NT2/D1 (cell line): ENCODE results near the gene COL6A2.

Experiments used
- DNase-seq: peaks from one replicate; pipeline ENCODE4 v3.0.0-alpha.2; 2011; ENCODE audit warnings: low read depth, low spot score
- H3K27me3 ChIP-seq: 2 replicates; pipeline ENCODE4 v1.6.0; 2011; ENCODE audit warnings: mild to moderate bottlenecking; ENCODE audit not compliant: insufficient read length, insufficient read depth
- H3K36me3 ChIP-seq: 2 replicates; pipeline ENCODE4 v1.6.1; 2011; ENCODE audit warnings: mild to moderate bottlenecking, low read length, mixed read lengths; ENCODE audit not compliant: insufficient read depth, insufficient read length
- H3K4me1 ChIP-seq: 2 replicates; pipeline ENCODE4 v1.5.1; 2011; ENCODE audit not compliant: insufficient read depth, insufficient read length
- H3K4me3 ChIP-seq: 2 replicates; pipeline ENCODE4 v1.5.1; 2011; ENCODE audit warnings: low read depth; ENCODE audit not compliant: insufficient read length
- H3K9ac ChIP-seq: 2 replicates; pipeline ENCODE4 v1.6.0; 2011; ENCODE audit warnings: low read depth; ENCODE audit not compliant: insufficient read length
- H3K9me3 ChIP-seq: 2 replicates; pipeline ENCODE4 v1.5.1; 2011; ENCODE audit warnings: mild to moderate bottlenecking, low read length; ENCODE audit not compliant: insufficient read depth
- SUZ12 ChIP-seq: IDR thresholded peaks from 2 replicates; pipeline ENCODE4 v1.6.1; 2011; ENCODE audit not compliant: insufficient read length, insufficient read depth; ENCODE audit errors: extremely low read depth
- YY1 ChIP-seq: IDR thresholded peaks from 2 replicates; pipeline ENCODE4 v1.6.1; 2011; ENCODE audit not compliant: insufficient read length, insufficient read depth
- ZNF274 ChIP-seq: IDR thresholded peaks from 2 replicates; pipeline ENCODE4 v1.6.1; 2011; ENCODE audit warnings: mild to moderate bottlenecking, low read depth, low read length

The COL6A2 gene

GRCh38 chr21:46116189-46116775 is 18.4 kb downstream of the COL6A2 start:
- Histone ChIP-seq H3K9ac (no peak overlapping the region), H3K4me3 (no peak overlapping the region), H3K27me3 (no peaks in the 10 kb centered on the region), H3K4me1 (peaks cover 5% of the 10 kb centered on the region), H3K36me3 (peaks cover 94% of the 10 kb centered on the region), H3K9me3 (peaks cover 15% of the 10 kb centered on the region)
- no peak for TF ChIP-seq SUZ12
- TF ChIP-seq ZNF274 = no peak
- no peak for TF ChIP-seq YY1
- no peak for DNase-seq

- Histone ChIP-seq H3K27me3 (no peaks in the 10 kb centered on the region), H3K9ac (no peak overlapping the region), H3K36me3 (peaks cover 97% of the 10 kb centered on the region), H3K4me3 (no peak overlapping the region), H3K9me3 (peaks cover 15% of the 10 kb centered on the region), H3K4me1 (peaks cover 7% of the 10 kb centered on the region)
- DNase-seq = no peak
- TF ChIP-seq SUZ12 (no peak), YY1 (no peak), ZNF274 (no peak)
These were observed 19.1 kb downstream of the COL6A2 start for GRCh38 chr21:46116776-46117585.

GRCh38 chr21:46117586-46118315 is 19.8 kb downstream of the COL6A2 start:
- no peak overlapping the region for H3K4me3 ChIP-seq
- H3K9ac ChIP-seq = no peak overlapping the region
- no peak for DNase-seq
- peaks cover 97% of the 10 kb centered on the region for H3K36me3 ChIP-seq
- H3K27me3 ChIP-seq = no peaks in the 10 kb centered on the region
- peaks cover 8% of the 10 kb centered on the region for H3K4me1 ChIP-seq
- H3K9me3 ChIP-seq = peaks cover 15% of the 10 kb centered on the region
- TF ChIP-seq SUZ12 (no peak), YY1 (no peak), ZNF274 (no peak)

- peaks cover 96% of the 10 kb centered on the region for H3K36me3 ChIP-seq
- no peak overlapping the region for H3K9ac ChIP-seq
- no peak for TF ChIP-seq YY1
- TF ChIP-seq SUZ12 = no peak
- no peak for TF ChIP-seq ZNF274
- peaks cover 8% of the 10 kb centered on the region for H3K4me1 ChIP-seq
- no peak overlapping the region for H3K4me3 ChIP-seq
- no peak for DNase-seq
- H3K9me3 ChIP-seq = peaks cover 13% of the 10 kb centered on the region
- H3K27me3 ChIP-seq = no peaks in the 10 kb centered on the region
These were observed 20.6 kb downstream of the COL6A2 start for GRCh38 chr21:46118316-46119143.

GRCh38 chr21:46119144-46119636 is 21.3 kb downstream of the COL6A2 start:
- no peak for DNase-seq
- H3K36me3 ChIP-seq = peaks cover 97% of the 10 kb centered on the region
- no peaks in the 10 kb centered on the region for H3K27me3 ChIP-seq
- no peak overlapping the region for H3K9ac ChIP-seq
- peaks cover 9% of the 10 kb centered on the region for H3K9me3 ChIP-seq
- H3K4me1 ChIP-seq = peaks cover 8% of the 10 kb centered on the region
- no peak overlapping the region for H3K4me3 ChIP-seq
- TF ChIP-seq SUZ12 (no peak), ZNF274 (no peak), YY1 (no peak)

GRCh38 chr21:46119637-46120271 is 21.8 kb downstream of the COL6A2 start:
- Histone ChIP-seq H3K9ac (no peak overlapping the region), H3K36me3 (peaks cover 97% of the 10 kb centered on the region), H3K4me1 (peaks cover 8% of the 10 kb centered on the region), H3K27me3 (no peaks in the 10 kb centered on the region), H3K4me3 (no peak overlapping the region), H3K9me3 (peaks cover 4% of the 10 kb centered on the region)
- no peak for DNase-seq
- TF ChIP-seq ZNF274 (no peak), SUZ12 (no peak), YY1 (no peak)
